K562 (cell line): ENCODE data around the gene CCDC183. TPM values are rescaled to one million over a fixed set of nuclear protein-coding genes. Genes with fewer than 3 reads are reported as not detected.

Source experiments
- ATAC-seq: fragments of 200-7000 bp; cut with Tn5 transposase; 3 replicates; pipeline ENCODE4 v1.9.1; 2020; ENCODE audit warnings: moderate library complexity
- BruUV-seq: library from RNA; stranded (reverse); fragments of 400-500 nt; replicated peaks from 2 replicates; lab custom pipeline; 2021; lab: Mats Ljungman, UMichigan
- CTCF ChIA-PET: fragments of 300-600 bp; formaldehyde crosslinking; extraction: SDS; loops from one replicate; lab custom pipeline; 2021; ENCODE audit warnings: low intra/inter-chr PET ratio; lab: Yijun Ruan, JAX
- POLR2A ChIA-PET: fragments of 300-600, 350-650 bp; sonication (Branson Sonifier 250); formaldehyde crosslinking; extraction: SDS; loops from one replicate; lab custom pipeline; 2021; ENCODE audit warnings: antibody characterized with exemption, inconsistent platforms; lab: Yijun Ruan, JAX
- DNase-seq, 4 experiments: peaks; one replicate each; pipeline versions ENCODE4 v3.0.0 to v3.0.0-alpha.2; 2011 to 2018; ENCODE audit warnings: low spot score in 3 of 4, mixed read lengths in 3 of 4; ENCODE audit errors: extremely low read depth in 1 of 4
- FAIRE-seq: peaks from 2 replicates; lab custom pipeline; 2011; peaks lifted over from hg19 to GRCh38; lab: Jason Lieb, UNC
- H2AFZ ChIP-seq: 2 replicates; pipeline ENCODE4 v1.6.0; 2011; ENCODE audit warnings: low read depth, low read length, control low read depth, inconsistent platforms
- H3K27ac ChIP-seq: fragments of 200-600 bp; 3 replicates; pipeline ENCODE4 v1.8.0; 2011; ENCODE audit warnings: low read depth, mild to moderate bottlenecking, control low read depth, inconsistent platforms, low read length, moderate library complexity, mixed read lengths; ENCODE audit errors: extremely low read depth
- H3K27me3 ChIP-seq, 2 experiments: fragments of 300-600 bp in 1 of 2; 2 replicates in 1 of 2; 3 replicates in 1 of 2; pipeline versions ENCODE4 v1.6.0 to v1.8.0; 2011; ENCODE audit warnings: inconsistent platforms in 2 of 2, low read length in 2 of 2, mild to moderate bottlenecking in 1 of 2, mixed read lengths in 1 of 2, moderate library complexity in 1 of 2; ENCODE audit not compliant: control insufficient read depth in 2 of 2, insufficient read depth in 2 of 2
- H3K36me3 ChIP-seq: fragments of 300-600 bp; 3 replicates; pipeline ENCODE4 v1.8.0; 2011; ENCODE audit warnings: mild to moderate bottlenecking, low read length, inconsistent platforms; ENCODE audit not compliant: control insufficient read depth, insufficient read depth
- H3K4me1 ChIP-seq, 2 experiments: fragments of 200-600 bp in 1 of 2; replicated peaks in 1 of 2; 2 replicates in 1 of 2; 3 replicates in 1 of 2; pipeline versions ENCODE4 v1.5.1 to v1.8.0; 2011; ENCODE audit warnings: inconsistent platforms in 2 of 2, low read length in 2 of 2, mild to moderate bottlenecking in 1 of 2, mixed read lengths in 1 of 2, moderate library complexity in 1 of 2; ENCODE audit not compliant: control insufficient read depth in 2 of 2, insufficient read depth in 2 of 2
- H3K4me2 ChIP-seq: 2 replicates; pipeline ENCODE4 v1.6.1; 2011; ENCODE audit warnings: low read length, control low read depth, inconsistent platforms, mixed read lengths; ENCODE audit not compliant: insufficient read depth
- H3K4me3 ChIP-seq: fragments of 200-600 bp; sonication (generic), shearing (Covaris generic); 2 replicates; pipeline ENCODE4 v1.5.1; 2016; ENCODE audit warnings: control low read depth, inconsistent platforms
- H3K79me2 ChIP-seq: fragments of 200-600 bp; 3 replicates; pipeline ENCODE4 v1.8.0; 2011; ENCODE audit warnings: low read length, inconsistent platforms; ENCODE audit not compliant: control insufficient read depth, insufficient read depth
- H3K9ac ChIP-seq, 2 experiments: 2 replicates each; pipeline versions ENCODE4 v1.6.0 to v1.6.1; 2011; ENCODE audit warnings: low read depth in 2 of 2, low read length in 2 of 2, control low read depth in 1 of 2, inconsistent platforms in 1 of 2, mild to moderate bottlenecking in 1 of 2, mixed read lengths in 1 of 2; ENCODE audit not compliant: insufficient read depth in 1 of 2
- H3K9me1 ChIP-seq: one replicate; pipeline ENCODE4 v1.6.0; 2011; ENCODE audit warnings: inconsistent platforms, mild to moderate bottlenecking, low read length, moderate library complexity; ENCODE audit not compliant: control insufficient read depth, insufficient read depth
- H3K9me3 ChIP-seq: replicated peaks from 2 replicates; pipeline ENCODE4 v1.5.1; 2011; ENCODE audit warnings: low read depth, low read length, inconsistent platforms; ENCODE audit not compliant: control insufficient read depth, insufficient read depth
- H4K20me1 ChIP-seq: replicated peaks from 2 replicates; pipeline ENCODE4 v1.6.1; 2011; ENCODE audit warnings: low read length, inconsistent platforms, mixed read lengths; ENCODE audit not compliant: control insufficient read depth, insufficient read depth
- EHMT2 ChIP-seq: fragments of 450-650 bp; IDR thresholded peaks from 2 replicates; pipeline ENCODE4 v1.6.1; 2018; ENCODE audit warnings: antibody characterized with exemption
- HINFP ChIP-seq: fragments of 450-650 bp; conservative IDR thresholded peaks from 2 replicates; pipeline ENCODE4 v1.6.1; 2016; ENCODE audit warnings: missing genetic modification characterization, low read depth, mild to moderate bottlenecking, control low read depth, missing compliant biosample characterization
- HNRNPK ChIP-seq: fragments of 200-400 bp; formaldehyde crosslinking; IDR thresholded peaks from one replicate; pipeline ENCODE4 v1.6.1; 2018; ENCODE audit warnings: mild to moderate bottlenecking, low read depth, low read length; ENCODE audit not compliant: poor library complexity, severe bottlenecking
- ILK ChIP-seq: fragments of 450-650 bp; IDR thresholded peaks from 2 replicates; pipeline ENCODE4 v1.6.1; 2016; ENCODE audit warnings: missing genetic modification characterization, low read depth, mild to moderate bottlenecking, missing compliant biosample characterization, moderate library complexity, borderline replicate concordance
- NFE2 ChIP-seq: IDR thresholded peaks from 2 replicates; pipeline ENCODE4 v1.6.1; 2014; ENCODE audit warnings: antibody characterized with exemption, low read depth
- PURB ChIP-seq: sonication (generic); formaldehyde crosslinking; IDR thresholded peaks from 2 replicates; pipeline ENCODE4 v1.9.0; 2021; ENCODE audit warnings: low read depth, mild to moderate bottlenecking, missing genetic modification reagents
- RUNX1 ChIP-seq: sonication (generic); IDR thresholded peaks from 2 replicates; pipeline ENCODE4 v1.6.1; 2016; ENCODE audit warnings: antibody characterized with exemption, low read depth
- WHSC1 ChIP-seq: IDR thresholded peaks from one replicate; pipeline ENCODE4 v1.6.1; 2012; ENCODE audit warnings: low read length, control low read depth, inconsistent platforms
- ZBTB5 ChIP-seq: fragments of 450-650 bp; IDR thresholded peaks from 2 replicates; pipeline ENCODE4 v1.6.1; 2017; ENCODE audit warnings: antibody characterized with exemption
- ZHX1 ChIP-seq: fragments of 150-350 bp; conservative IDR thresholded peaks from 2 replicates; pipeline ENCODE4 v1.6.1; 2014; ENCODE audit warnings: low read length
- ZNF239 ChIP-seq: fragments of 250-450 bp; sonication (Bioruptor Pico); IDR thresholded peaks from 2 replicates; pipeline ENCODE4 v1.4.0; 2020; ENCODE audit warnings: mild to moderate bottlenecking
- ZNF384 ChIP-seq: IDR thresholded peaks from 2 replicates; pipeline ENCODE4 v1.6.1; 2012; ENCODE audit warnings: low read depth, low read length, improper control_type of control experiment
- ZNF41 ChIP-seq: fragments of 250-450 bp; sonication (Bioruptor Pico); conservative IDR thresholded peaks from 2 replicates; pipeline ENCODE4 v1.4.0; 2020; ENCODE audit warnings: mild to moderate bottlenecking
- ZZZ3 ChIP-seq: fragments of 450-650 bp; IDR thresholded peaks from 2 replicates; pipeline ENCODE4 v1.6.1; 2016; ENCODE audit warnings: antibody characterized with exemption, mild to moderate bottlenecking, moderate library complexity
- whole genome bisulfite sequencing: fragments of 100-300 bp; shearing (Covaris generic); methylation state at CpG from one replicate; pipeline ENCODE4 v1.1.6; 2016; ENCODE audit warnings: low coverage, mixed read lengths; ENCODE audit not compliant: insufficient coverage; ENCODE audit errors: missing lambda C conversion rate; 5-methylcytosine and 5-hydroxymethylcytosine counted together
- in situ Hi-C: fragments of 300-500 bp; cut with MboI; formaldehyde crosslinking; loops from 4 replicates; pipeline ENCODE4 v1.15.0; 2018; ENCODE audit warnings: inconsistent platforms, mixed read lengths
- intact Hi-C: fragments of 100-400 bp; cut with micrococcal nuclease; formaldehyde crosslinking; loops from 2 replicates; pipeline ENCODE4 v1.14.2; 2022
- polyA plus RNA-seq, 8 experiments: library from polyadenylated mRNA; depleted of rRNA in 4 of 8; stranded (reverse) in 5 of 8; unstranded in 3 of 8; fragments of >200 nt; fragmentation: Nextera tagmentation in 2 of 8; fragmentation: Illumina TruSeq in 1 of 8; extraction: Ambion mirVana in 2 of 8; extraction: Trizol in 1 of 8; gene quantifications; 2 replicates each; pipeline versions ENCODE4 v1.2.1 to v1.2.3, GENCODE V29; 2011 to 2014; ENCODE audit warnings: inconsistent platforms in 1 of 8, missing spikeins in 1 of 8
- total RNA-seq, 7 experiments: library from RNA; depleted of rRNA in 6 of 7; stranded (reverse); fragments of >200 nt in 6 of 7; fragmentation: Illumina TruSeq in 2 of 7; extraction: Trizol in 2 of 7; gene quantifications; 2 replicates each; pipeline versions ENCODE4 v1.2.1 to v1.2.3, GENCODE V29; 2011 to 2021; ENCODE audit warnings: low replicate concordance in 1 of 7

Gene CCDC183
- total and polyA plus RNA-seq, 9 of the 15 experiments (the other 6 are each of a cell fraction or from before 2014, with no cell fraction given): 0.21 to 0.60 (median 0.29) TPM; not detected in 4

GRCh38 chr9:136828474-136829140 is 32.5 kb downstream of the CCDC183 start:
- H4K20me1 ChIP-seq: no peaks in the 10 kb centered on the region; the same call in 1 of the 2 replicates
- peaks cover 92% of the 10 kb centered on the region for H3K36me3 ChIP-seq
- H2AFZ ChIP-seq: no peak overlapping the region
- H3K9me1 ChIP-seq: peaks cover under 1% of the 10 kb centered on the region
- H3K27ac ChIP-seq: no peak overlapping the region
- H3K27me3 ChIP-seq: no peaks in the 10 kb centered on the region
- DNase-seq (no peak), FAIRE-seq (no peak), ATAC-seq (no peak)
- peaks cover 3% of the 10 kb centered on the region; the same call in 1 of the 3 replicates for H3K79me2 ChIP-seq
- intact Hi-C loops (no loop called here), in situ Hi-C loops (no loop called here)
- H3K9ac ChIP-seq: no peak overlapping the region
- WGBS: 95% methylated on average over 28 of the region's 31 CpGs
- peaks cover 0 to 50% of the 10 kb centered on the region in 2 experiments; a peak in 2 of 5 replicates for H3K4me1 ChIP-seq
- BruUV-seq: no TSS peak
- ChIA-PET CTCF (no interaction called here), POLR2A (interaction anchor here (0.6 to 1.2 kb wide), 5 partner anchors 9 to 802 kb away, joined by 3 to 4 read pairs (median 3); partner anchors contain the start of gene AJM1)
- H3K4me2 ChIP-seq: no peak overlapping the region
- H3K9me3 ChIP-seq: no peaks in the 10 kb centered on the region
- H3K4me3 ChIP-seq: no peak overlapping the region
- TF ChIP-seq HINFP (tag): no peak
- TF ChIP-seq ZZZ3: no peak
- TF ChIP-seq PURB (CRISPR knock-in tag): no peak
- TF ChIP-seq HNRNPK: no peak
- no peak for TF ChIP-seq WHSC1
- no peak for TF ChIP-seq ZNF41 (CRISPR knock-in tag)
- TF ChIP-seq RUNX1: no peak
- no peak for TF ChIP-seq EHMT2
- TF ChIP-seq ZNF239 (CRISPR knock-in tag): no peak
- no peak for TF ChIP-seq ILK (tag)
- TF ChIP-seq ZNF384: no peak
- no peak for TF ChIP-seq NFE2
- no peak for TF ChIP-seq ZBTB5
- TF ChIP-seq ZHX1: no peak
